AG09309 (cell line): ENCODE data around the gene ECEL1.

Source experiments
- DNase-seq: peaks from one replicate; pipeline ENCODE4 v3.0.0-alpha.2; 2010; ENCODE audit warnings: low read depth
- H3K4me3 ChIP-seq: 2 replicates; pipeline ENCODE4 v1.5.1; 2011; ENCODE audit warnings: mild to moderate bottlenecking, low read depth, low read length, moderate library complexity; ENCODE audit not compliant: control insufficient read depth
- CTCF ChIP-seq: IDR thresholded peaks from 2 replicates; pipeline ENCODE4 v1.5.1; 2011; ENCODE audit warnings: mild to moderate bottlenecking, low read depth, low read length, inconsistent platforms; ENCODE audit not compliant: insufficient read depth, control insufficient read depth; ENCODE audit errors: missing control alignments

ECEL1 gene

DNA sequence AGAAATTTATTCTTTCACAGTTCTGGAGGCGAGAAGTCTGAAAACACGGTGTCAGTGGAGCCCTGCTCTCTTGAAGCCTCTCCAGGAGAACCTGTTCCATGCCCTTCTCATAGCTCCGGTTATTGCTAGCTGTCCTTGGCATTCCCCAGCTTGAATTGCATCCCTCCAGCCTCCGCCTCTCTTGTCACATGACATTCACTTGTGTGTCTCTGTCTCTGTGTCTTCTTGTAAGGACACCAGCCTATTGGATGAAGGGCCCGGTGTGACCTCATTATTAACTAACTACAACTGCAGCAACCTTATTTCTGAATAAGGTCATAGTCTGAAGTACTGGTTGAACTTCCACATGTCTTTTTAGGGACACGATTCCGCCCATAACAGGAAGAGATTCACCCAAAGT is 28.0 kb upstream of the ECEL1 start:
- H3K4me3 ChIP-seq: no peak overlapping the region
- DNase-seq: no peak
- no peak for TF ChIP-seq CTCF

GRCh38 chr2:232513353-232513752 is 25.7 kb upstream of the ECEL1 start:
- no peak overlapping the region for H3K4me3 ChIP-seq
- DNase-seq: no peak
- no peak for TF ChIP-seq CTCF

DNA sequence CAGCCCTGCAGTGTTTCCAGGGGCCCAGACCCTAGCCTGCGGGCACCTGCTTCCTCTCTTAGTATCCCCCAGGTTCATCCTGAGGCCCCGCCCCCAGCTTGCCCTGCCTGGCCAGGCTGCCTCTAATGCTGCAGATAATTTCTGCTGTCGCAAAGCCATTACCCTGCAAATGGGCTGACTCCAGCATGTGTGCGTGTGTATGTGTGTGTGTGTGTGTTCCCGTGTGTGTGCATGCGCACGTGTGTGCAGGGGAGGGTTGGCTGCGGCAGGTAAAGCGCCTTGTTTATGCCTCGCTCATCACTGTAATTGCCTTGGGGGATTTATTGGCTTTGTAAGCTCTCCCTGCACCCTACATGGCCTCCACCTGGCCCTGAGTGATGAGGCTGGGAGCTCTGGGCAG is 25.0 kb upstream of the ECEL1 start:
- H3K4me3 ChIP-seq: no peak overlapping the region
- DNase-seq: no peak
- no peak for TF ChIP-seq CTCF

DNA sequence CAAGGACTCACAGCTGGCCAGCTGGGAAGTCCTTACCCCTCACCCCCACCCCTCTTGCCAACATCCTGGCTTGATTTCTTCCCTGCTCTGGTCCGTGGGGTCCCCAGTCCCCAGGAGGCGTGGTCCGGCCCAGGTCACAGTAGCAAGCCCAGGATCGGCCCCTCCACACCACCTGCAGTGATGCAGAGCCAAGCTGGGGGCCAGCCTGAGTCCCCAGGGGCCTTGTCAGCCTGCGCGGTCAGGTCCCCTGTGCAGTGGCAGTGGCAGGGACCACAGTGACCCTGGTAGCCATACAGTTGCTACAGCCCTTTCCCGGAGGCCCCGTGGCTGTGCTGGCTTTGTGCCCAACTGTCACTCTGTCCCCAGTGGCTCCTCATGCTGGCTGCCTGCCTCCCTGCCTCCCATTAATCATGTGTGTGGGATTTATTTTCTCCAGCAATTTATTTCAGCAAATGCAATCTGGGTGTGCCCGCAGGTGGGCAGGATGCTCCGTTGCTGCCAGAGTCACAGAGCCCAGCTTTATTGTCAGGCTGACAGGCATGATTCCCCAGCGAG is 23.8 kb upstream of the ECEL1 start:
- no peak for TF ChIP-seq CTCF
- DNase-seq: no peak
- H3K4me3 ChIP-seq: no peak overlapping the region

DNA sequence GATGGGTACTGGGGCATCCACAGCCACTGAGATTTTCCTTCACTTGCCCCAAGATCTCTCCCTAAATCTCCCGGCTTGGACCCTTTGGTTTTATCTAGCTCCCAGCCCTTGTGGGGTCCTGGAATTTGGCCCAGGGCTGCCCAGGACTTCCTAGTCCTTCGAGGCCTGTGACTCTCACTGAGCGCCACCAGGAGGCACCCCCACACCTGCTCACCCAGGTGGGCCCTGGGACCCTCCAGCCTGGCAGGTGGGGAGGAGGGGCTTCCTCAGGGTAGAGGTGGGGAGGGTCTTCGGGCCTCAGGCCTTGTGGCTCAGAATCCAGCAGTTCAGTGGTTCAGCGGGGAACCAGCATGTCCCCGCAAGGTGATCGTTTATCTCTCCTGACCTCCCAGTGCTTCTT is 20.6 kb upstream of the ECEL1 start:
- H3K4me3 ChIP-seq: no peak overlapping the region
- no peak for TF ChIP-seq CTCF
- no peak for DNase-seq

DNA sequence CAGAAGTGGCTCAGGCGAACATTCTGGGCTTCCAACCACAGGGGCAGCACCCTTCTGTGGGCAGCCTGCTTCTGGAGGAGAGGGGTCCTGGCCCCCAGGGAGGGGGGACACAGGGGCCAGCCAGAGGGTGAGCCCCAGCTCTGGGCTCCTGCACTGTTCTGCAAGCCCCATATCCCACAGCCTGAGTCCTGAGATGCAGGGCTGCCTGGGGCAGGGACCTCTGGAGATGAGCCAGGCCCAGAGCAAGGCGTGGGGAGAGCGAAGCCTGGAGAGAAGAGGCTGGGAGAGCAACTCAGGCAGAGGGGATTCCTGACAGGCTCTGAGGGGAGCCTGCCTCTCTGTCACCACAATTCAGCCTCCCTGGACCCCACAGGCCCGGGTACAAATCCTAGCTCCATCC is 19.1 kb upstream of the ECEL1 start:
- no peak for TF ChIP-seq CTCF
- H3K4me3 ChIP-seq: no peak overlapping the region
- DNase-seq: no peak

DNA sequence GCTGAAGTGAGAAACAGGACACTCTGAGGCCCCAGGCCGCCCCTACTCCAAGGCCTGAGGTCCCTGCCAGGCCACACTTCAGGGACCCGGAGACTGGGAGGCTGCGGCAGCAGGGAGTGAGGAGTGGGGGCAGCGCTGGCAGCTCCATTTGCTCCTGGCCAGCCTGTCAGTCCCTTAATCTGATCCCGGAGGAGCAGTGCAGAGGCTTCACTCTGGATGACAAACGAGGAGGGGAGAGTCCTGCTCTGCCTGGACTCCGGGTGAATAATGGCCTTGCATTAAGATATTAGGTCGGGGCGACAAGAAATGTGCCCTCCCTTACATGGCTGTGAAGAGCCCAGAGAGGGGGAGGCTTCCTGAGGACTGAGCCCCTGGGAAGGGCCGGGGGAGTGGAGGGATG is 18.2 kb upstream of the ECEL1 start:
- DNase-seq: no peak
- H3K4me3 ChIP-seq: no peak overlapping the region
- no peak for TF ChIP-seq CTCF
